Lung (tissue), 12 donors: ENCODE data around the gene OR51G1. TPM values are rescaled to one million over a fixed set of nuclear protein-coding genes. Genes with fewer than 3 reads are reported as not detected.

ENCODE experiments used
- ATAC-seq: fragments of 200-7000 bp; cut with Tn5 transposase; one replicate; pipeline ENCODE4 v1.9.1; 2020; ENCODE audit warnings: moderate number of reproducible peaks; ENCODE audit not compliant: insufficient read depth, low FRiP score
- DNase-seq, 3 donors: peaks; one replicate each; pipeline ENCODE4 v3.0.0-alpha.2; 2013 to 2017
- H3K27ac ChIP-seq, 2 donors: one replicate each; pipeline ENCODE4 v1.5.1; 2013; ENCODE audit warnings: mild to moderate bottlenecking in 2 of 2, moderate library complexity in 2 of 2, control low read depth in 1 of 2, inconsistent platforms in 1 of 2, low read depth in 1 of 2, low read length in 1 of 2
- H3K27me3 ChIP-seq, 3 donors: one replicate each; pipeline ENCODE4 v1.5.1; 2013; ENCODE audit warnings: low read length in 2 of 3; ENCODE audit not compliant: control insufficient read depth in 3 of 3, insufficient read depth in 3 of 3
- H3K36me3 ChIP-seq, 4 donors: one replicate each; pipeline ENCODE4 v1.5.1; 2013; ENCODE audit warnings: low read length in 4 of 4, mild to moderate bottlenecking in 1 of 4, moderate library complexity in 1 of 4; ENCODE audit not compliant: control insufficient read depth in 4 of 4, insufficient read depth in 4 of 4
- H3K4me1 ChIP-seq, 5 donors: one replicate each; pipeline ENCODE4 v1.5.1; 2013; ENCODE audit warnings: low read length in 5 of 5, mild to moderate bottlenecking in 2 of 5, moderate library complexity in 1 of 5; ENCODE audit not compliant: control insufficient read depth in 5 of 5, insufficient read depth in 5 of 5
- H3K4me3 ChIP-seq: one replicate; pipeline ENCODE4 v1.5.1; 2013; ENCODE audit warnings: mild to moderate bottlenecking, control low read depth, moderate library complexity
- H3K9ac ChIP-seq, 2 donors: one replicate each; pipeline ENCODE4 v1.5.1; 2013; ENCODE audit warnings: low read length in 2 of 2, control low read depth in 1 of 2; ENCODE audit not compliant: insufficient read depth in 1 of 2
- H3K9me3 ChIP-seq, 4 donors: one replicate each; pipeline ENCODE4 v1.5.1; 2013; ENCODE audit warnings: low read length in 3 of 4, mild to moderate bottlenecking in 1 of 4, moderate library complexity in 1 of 4; ENCODE audit not compliant: control insufficient read depth in 4 of 4, insufficient read depth in 3 of 4
- WGBS, 2 donors: extraction: QIAGEN DNeasy Blood & Tissue Kit; methylation state at CpG; one replicate each; pipeline ENCODE4 v1.1.7; 2013; 5-methylcytosine and 5-hydroxymethylcytosine counted together
- polyA plus RNA-seq, 2 donors: library from polyadenylated mRNA; stranded (reverse); fragments of 200-250 nt; gene quantifications; one replicate each; pipeline ENCODE4 v1.2.1, GENCODE V29; 2013
- total RNA-seq, 2 donors: library from RNA; depleted of rRNA in 1 of 2; stranded (reverse); fragments of >200 nt in 1 of 2; gene quantifications; one replicate each; pipeline ENCODE4 v1.2.1, GENCODE V29; 2014 to 2021
- TF ChIP-seq, protein P1 (sequence below): IDR thresholded peaks from 2 replicates; pipeline ENCODE4 v1.5.1; 2012; ENCODE audit warnings: mild to moderate bottlenecking; ENCODE audit errors: control extremely low read depth, extremely low read depth
- donor health status: control.
- donor health status: control.
- donor health status: Bipolar disorder and iron deficiency.
- donor health status: healthy.
- donor health status: DM: yes; HTN: yes; CAD: no.

Gene OR51G1
- total and polyA plus RNA-seq, 4 donors: not detected

DNA sequence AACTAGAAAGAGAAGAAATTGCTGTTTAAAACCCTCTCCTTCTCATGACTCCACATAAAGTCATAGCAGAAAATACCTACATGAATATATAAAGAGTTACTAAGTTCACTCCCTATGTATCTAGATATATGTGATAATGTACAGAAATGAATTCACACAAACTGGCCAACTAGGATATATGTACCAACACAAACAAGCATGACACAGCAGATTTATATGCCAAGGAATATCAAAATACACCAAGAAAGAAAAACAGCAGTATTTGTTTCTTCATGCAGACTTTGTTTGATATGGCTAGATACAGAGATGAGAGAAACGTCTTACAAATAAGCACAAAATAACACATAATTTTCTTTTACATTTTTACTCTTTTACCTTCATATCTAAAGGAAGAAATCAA is 1.8 kb downstream of the OR51G1 start:
- TF ChIP-seq, protein P1, sequence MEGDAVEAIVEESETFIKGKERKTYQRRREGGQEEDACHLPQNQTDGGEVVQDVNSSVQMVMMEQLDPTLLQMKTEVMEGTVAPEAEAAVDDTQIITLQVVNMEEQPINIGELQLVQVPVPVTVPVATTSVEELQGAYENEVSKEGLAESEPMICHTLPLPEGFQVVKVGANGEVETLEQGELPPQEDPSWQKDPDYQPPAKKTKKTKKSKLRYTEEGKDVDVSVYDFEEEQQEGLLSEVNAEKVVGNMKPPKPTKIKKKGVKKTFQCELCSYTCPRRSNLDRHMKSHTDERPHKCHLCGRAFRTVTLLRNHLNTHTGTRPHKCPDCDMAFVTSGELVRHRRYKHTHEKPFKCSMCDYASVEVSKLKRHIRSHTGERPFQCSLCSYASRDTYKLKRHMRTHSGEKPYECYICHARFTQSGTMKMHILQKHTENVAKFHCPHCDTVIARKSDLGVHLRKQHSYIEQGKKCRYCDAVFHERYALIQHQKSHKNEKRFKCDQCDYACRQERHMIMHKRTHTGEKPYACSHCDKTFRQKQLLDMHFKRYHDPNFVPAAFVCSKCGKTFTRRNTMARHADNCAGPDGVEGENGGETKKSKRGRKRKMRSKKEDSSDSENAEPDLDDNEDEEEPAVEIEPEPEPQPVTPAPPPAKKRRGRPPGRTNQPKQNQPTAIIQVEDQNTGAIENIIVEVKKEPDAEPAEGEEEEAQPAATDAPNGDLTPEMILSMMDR: no peak
- ATAC-seq (no peak), DNase-seq (no peak)
- no peaks in the 10 kb centered on the region for H3K36me3 ChIP-seq
- H3K9me3 ChIP-seq: peaks cover 0 to 3% (median 0%) of the 10 kb centered on the region in 4 donors
- H3K27ac ChIP-seq: no peak overlapping the region
- 67 to 69% methylated on average over 1 of the region's 1 CpG for WGBS, 2 donors
- no peak overlapping the region for H3K4me3 ChIP-seq
- no peaks in the 10 kb centered on the region for H3K4me1 ChIP-seq
- no peak overlapping the region for H3K9ac ChIP-seq
- H3K27me3 ChIP-seq: no peaks in the 10 kb centered on the region

GRCh38 chr11:4921796-4922195 is 2.3 kb downstream of the OR51G1 start:
- peaks cover 0 to 3% (median 0%) of the 10 kb centered on the region in 4 donors for H3K9me3 ChIP-seq
- ATAC-seq: no peak
- WGBS, 2 donors: 75 to 76% methylated on average over 1 of the region's 1 CpG

DNA sequence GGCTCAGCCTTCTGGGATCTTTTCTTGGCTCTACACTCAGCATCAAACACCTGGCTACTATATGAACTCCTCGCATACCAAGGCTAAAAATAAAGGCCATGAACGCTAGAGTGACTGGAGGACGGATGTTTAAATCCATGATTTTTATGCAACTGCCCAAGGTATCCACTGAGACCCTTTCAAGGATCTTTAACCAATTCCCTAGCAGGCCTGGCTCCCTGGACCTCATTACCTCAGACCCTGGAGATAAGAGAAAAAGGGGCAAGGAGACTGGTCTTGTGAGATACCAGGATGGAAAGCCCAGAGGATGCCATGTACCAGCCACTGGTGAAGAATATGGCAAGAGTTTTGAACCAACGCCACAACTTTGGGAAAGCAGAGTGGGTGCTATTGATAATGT is 4.9 kb downstream of the OR51G1 start, which contains the start of gene OR51G2:
Gene OR51G2, minus strand, starts transcription at position 101 of the 400 bp plus-strand sequence. CDS start 3,687 bp downstream, outside the sequence.
- DNase-seq (no peak), ATAC-seq (no peak)
- Histone ChIP-seq H3K4me3 (no peak within 1 kb of the TSS), H3K9ac (no peak within 1 kb of the TSS), H3K36me3 (no peaks in the 10 kb centered on the region), H3K27me3 (no peaks in the 10 kb centered on the region), H3K9me3 (peaks cover 0 to 3% (median 1%) of the 10 kb centered on the region in 4 donors), H3K27ac (no peak within 1 kb of the TSS), H3K4me1 (no peaks in the 10 kb centered on the region)
- 87 to 93% methylated on average over 4 of the region's 4 CpGs for WGBS, 2 donors
- TF ChIP-seq, protein P1: no peak

More at GRCh38 chr11:4921796-4922195, 2.3 kb downstream of the OR51G1 start:
- TF ChIP-seq, protein P1: no peak
- Histone ChIP-seq H3K27me3 (no peaks in the 10 kb centered on the region), H3K36me3 (no peaks in the 10 kb centered on the region), H3K27ac (no peak overlapping the region), H3K4me1 (no peaks in the 10 kb centered on the region), H3K4me3 (no peak overlapping the region), H3K9ac (no peak overlapping the region)
- DNase-seq: no peak

GRCh38 chr11:4916581-4916980 is 7.6 kb downstream of the OR51G1 start:
- no peak for ATAC-seq
- H3K9ac ChIP-seq: no peak overlapping the region
- no peak for DNase-seq
- no peaks in the 10 kb centered on the region for H3K27me3 ChIP-seq
- TF ChIP-seq, protein P1: no peak
- peaks cover 0 to 3% (median 1%) of the 10 kb centered on the region in 4 donors for H3K9me3 ChIP-seq
- no peaks in the 10 kb centered on the region for H3K4me1 ChIP-seq
- H3K4me3 ChIP-seq: peak overlapping the region; percentile 13
- no peaks in the 10 kb centered on the region for H3K36me3 ChIP-seq
- no peak overlapping the region for H3K27ac ChIP-seq
